Stimulated activated CD8-positive, alpha-beta memory T cell treated with anti-CD3 and anti-CD28 coated beads, Interleukin-12 subunit alpha, Interleukin-12 subunit beta, amount 100 ng/mL, for 24 hours (primary cell): ENCODE data around the gene MTRR.

Experiments
- DNase-seq: peaks from one replicate; pipeline ENCODE4 v3.0.0-alpha.2; 2020; ENCODE audit errors: extremely low read depth

MTRR gene

GRCh38 chr5:7857361-7857760 lies 11.6 kb upstream of the MTRR start:
- DNase-seq: no peak

- no peak for DNase-seq
Observed at GRCh38 chr5:7857926-7858632, 10.9 kb upstream of the MTRR start.

GRCh38 chr5:7866196-7866595 lies 2.8 kb upstream of the MTRR start:
- no peak for DNase-seq

GRCh38 chr5:7867260-7867659 lies 1.7 kb upstream of the MTRR start:
- DNase-seq: no peak

GRCh38 chr5:7868427-7868772 lies 548 bp upstream of the MTRR start:
- no peak for DNase-seq

GRCh38 chr5:7869474-7870136 lies 657 bp downstream of the MTRR start:
- no peak for DNase-seq

- no peak for DNase-seq
Observed at GRCh38 chr5:7871653-7872052, 2.7 kb downstream of the MTRR start.

GRCh38 chr5:7872517-7873130 lies 3.7 kb downstream of the MTRR start:
- DNase-seq: no peak

- no peak for DNase-seq
Observed at GRCh38 chr5:7873216-7873615, 4.3 kb downstream of the MTRR start.

- DNase-seq: no peak
Observed at GRCh38 chr5:7874639-7875038, 5.7 kb downstream of the MTRR start.

- DNase-seq: no peak
Observed at GRCh38 chr5:7875151-7875550, 6.2 kb downstream of the MTRR start.

- DNase-seq: no peak
Observed at GRCh38 chr5:7876867-7877266, 7.9 kb downstream of the MTRR start.

- no peak for DNase-seq
Observed at GRCh38 chr5:7877851-7878250, 8.9 kb downstream of the MTRR start.

- DNase-seq: no peak
Observed at GRCh38 chr5:7878381-7878873, 9.5 kb downstream of the MTRR start.

- DNase-seq: no peak
Observed at GRCh38 chr5:7881091-7881490, 12.1 kb downstream of the MTRR start.

- no peak for DNase-seq
Observed at GRCh38 chr5:7881816-7882215, 12.9 kb downstream of the MTRR start.

- DNase-seq: no peak
Observed at GRCh38 chr5:7882926-7883325, 14.0 kb downstream of the MTRR start.

GRCh38 chr5:7884491-7885267 lies 15.7 kb downstream of the MTRR start:
- DNase-seq: no peak

GRCh38 chr5:7886849-7887475 lies 18.0 kb downstream of the MTRR start:
- no peak for DNase-seq

GRCh38 chr5:7888901-7889300 lies 20.0 kb downstream of the MTRR start:
- no peak for DNase-seq

- DNase-seq: no peak
Observed at GRCh38 chr5:7894439-7894838, 25.5 kb downstream of the MTRR start.

- DNase-seq: no peak
Observed at GRCh38 chr5:7894860-7895259, 25.9 kb downstream of the MTRR start.
